ENCODE measurements around the gene POP7.
"Not testable (repeated sequence)": the region's sequence is repeated elsewhere in the genome, so short reads cannot be mapped to it uniquely, and the experiment has no call there.

POP7 gene

GRCh38 chr7:100705753-100706671, at the start of gene POP7:
Gene POP7, plus strand, starts transcription at chr7:100706121. Its CDS starts 710 bp downstream, at chr7:100706831.
- DNase-seq = peak; percentile 75

GRCh38 chr7:100662194-100662776, 43.6 kb upstream of the POP7 start:
- not testable (repeated sequence) for DNase-seq

- DNase-seq = no peak
Measured at GRCh38 chr7:100665168-100665726, 40.7 kb upstream of the POP7 start.

- DNase-seq = no peak
Measured at GRCh38 chr7:100667331-100668068, 38.4 kb upstream of the POP7 start.

GRCh38 chr7:100668069-100668449, 37.9 kb upstream of the POP7 start:
- DNase-seq = no peak

- DNase-seq = not testable (repeated sequence)
Measured at GRCh38 chr7:100669106-100669505, 36.8 kb upstream of the POP7 start.

GRCh38 chr7:100670074-100670473, 35.8 kb upstream of the POP7 start:
- DNase-seq = no peak

GRCh38 chr7:100671353-100672327, 34.3 kb upstream of the POP7 start:
- no peak for DNase-seq

GRCh38 chr7:100673302-100673941, 32.5 kb upstream of the POP7 start, which contains the start of gene GNB2:
Gene GNB2, plus strand, starts transcription at chr7:100673740. Its CDS starts 2,526 bp downstream, at chr7:100676266.
- peak; percentile 87 for DNase-seq

- DNase-seq = no peak
Measured at GRCh38 chr7:100673942-100674410, 31.9 kb upstream of the POP7 start.

GRCh38 chr7:100674411-100675104, 31.4 kb upstream of the POP7 start:
- DNase-seq = no peak

- no peak for DNase-seq
Measured at GRCh38 chr7:100675105-100675451, 30.8 kb upstream of the POP7 start.

- no peak for DNase-seq
Measured at GRCh38 chr7:100675581-100676350, 30.2 kb upstream of the POP7 start.

GRCh38 chr7:100676501-100677306, 29.2 kb upstream of the POP7 start:
- no peak for DNase-seq

GRCh38 chr7:100677308-100678267, 28.3 kb upstream of the POP7 start:
- DNase-seq = no peak

GRCh38 chr7:100678291-100678984, 27.5 kb upstream of the POP7 start:
- DNase-seq = no peak

Data from NCI-H187 treated with DMSO at 0.1 percent for 48 hours (cell line).